Activated CD4-positive, alpha-beta T cell treated with anti-CD3 and anti-CD28 coated beads, Interleukin-2, amount 10 ng/mL, durations not matched to agents 7 days and 5 days (primary cell): ENCODE measurements around the gene HSPG2. TPM values are rescaled to one million over a fixed set of nuclear protein-coding genes. Genes with fewer than 3 reads are reported as not detected.
"Not testable (repeated sequence)": the region's sequence is repeated elsewhere in the genome, so short reads cannot be mapped to it uniquely, and the experiment has no call there.

Source experiments
- CTCF ChIA-PET: fragments of 350-600 bp; sonication (Branson Sonifier 250); formaldehyde crosslinking; loops from one replicate; lab custom pipeline; 2021; ENCODE audit warnings: antibody characterized with exemption; lab: Charles Lee
- POLR2A ChIA-PET: fragments of 350-600 bp; sonication (Branson Sonifier 250); formaldehyde crosslinking; loops from one replicate; lab custom pipeline; 2021; ENCODE audit warnings: antibody characterized with exemption; lab: Charles Lee
- DNase-seq: peaks from one replicate; pipeline ENCODE4 v3.0.0-alpha.2; 2020
- H3K27ac Mint-ChIP-seq: one replicate; pipeline ENCODE4 v1.8.0; 2021; ENCODE audit warnings: mild to moderate bottlenecking, moderate library complexity, mixed read lengths
- H3K27me3 Mint-ChIP-seq: one replicate; pipeline ENCODE4 v1.8.0; 2021; ENCODE audit warnings: mixed read lengths
- H3K36me3 Mint-ChIP-seq: one replicate; pipeline ENCODE4 v1.8.0; 2021; ENCODE audit warnings: low read depth, mixed read lengths
- H3K4me1 Mint-ChIP-seq: one replicate; pipeline ENCODE4 v1.8.0; 2021; ENCODE audit warnings: mixed read lengths
- H3K4me3 Mint-ChIP-seq: one replicate; pipeline ENCODE4 v1.8.0; 2021; ENCODE audit warnings: mild to moderate bottlenecking, moderate library complexity, mixed read lengths
- H3K9me3 Mint-ChIP-seq: one replicate; pipeline ENCODE4 v1.8.0; 2021; ENCODE audit warnings: mixed read lengths
- total RNA-seq, 2 experiments: library from RNA; stranded (reverse); gene quantifications; one replicate each; pipeline ENCODE4 v1.2.3, GENCODE V29; 2021

Gene HSPG2
- total RNA-seq, 2 experiments from 2014 or later = 1.9 to 2.3 TPM

DNA sequence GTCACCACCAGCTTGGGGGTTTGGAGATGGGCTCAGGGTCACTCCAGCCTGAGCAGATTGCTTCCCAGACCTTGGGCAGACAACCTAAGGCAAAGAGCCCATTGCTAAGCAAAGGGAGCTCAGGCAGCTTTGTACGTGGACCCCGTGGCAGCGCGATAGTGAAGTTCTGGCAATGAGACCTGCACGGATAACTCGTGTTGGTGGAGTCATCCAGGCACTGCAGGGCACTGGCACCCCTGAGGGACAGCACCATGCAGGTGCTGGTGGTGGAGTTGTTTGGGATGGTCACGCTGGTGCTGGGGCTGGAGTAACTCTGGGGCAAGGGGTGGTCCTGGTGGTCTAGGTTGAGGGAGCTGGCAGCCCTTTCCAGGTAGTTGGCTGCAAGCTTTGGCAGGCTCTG lies 13.6 kb upstream of the HSPG2 start:
- no peaks in the 10 kb centered on the region for H3K36me3 Mint-ChIP-seq
- no peak overlapping the region for H3K27ac Mint-ChIP-seq
- peaks cover 7% of the 10 kb centered on the region for H3K4me1 Mint-ChIP-seq
- H3K4me3 Mint-ChIP-seq = no peak overlapping the region
- no peaks in the 10 kb centered on the region for H3K9me3 Mint-ChIP-seq
- DNase-seq = no peak
- ChIA-PET POLR2A (no interaction called here), CTCF (no interaction called here)
- no peaks in the 10 kb centered on the region for H3K27me3 Mint-ChIP-seq

DNA sequence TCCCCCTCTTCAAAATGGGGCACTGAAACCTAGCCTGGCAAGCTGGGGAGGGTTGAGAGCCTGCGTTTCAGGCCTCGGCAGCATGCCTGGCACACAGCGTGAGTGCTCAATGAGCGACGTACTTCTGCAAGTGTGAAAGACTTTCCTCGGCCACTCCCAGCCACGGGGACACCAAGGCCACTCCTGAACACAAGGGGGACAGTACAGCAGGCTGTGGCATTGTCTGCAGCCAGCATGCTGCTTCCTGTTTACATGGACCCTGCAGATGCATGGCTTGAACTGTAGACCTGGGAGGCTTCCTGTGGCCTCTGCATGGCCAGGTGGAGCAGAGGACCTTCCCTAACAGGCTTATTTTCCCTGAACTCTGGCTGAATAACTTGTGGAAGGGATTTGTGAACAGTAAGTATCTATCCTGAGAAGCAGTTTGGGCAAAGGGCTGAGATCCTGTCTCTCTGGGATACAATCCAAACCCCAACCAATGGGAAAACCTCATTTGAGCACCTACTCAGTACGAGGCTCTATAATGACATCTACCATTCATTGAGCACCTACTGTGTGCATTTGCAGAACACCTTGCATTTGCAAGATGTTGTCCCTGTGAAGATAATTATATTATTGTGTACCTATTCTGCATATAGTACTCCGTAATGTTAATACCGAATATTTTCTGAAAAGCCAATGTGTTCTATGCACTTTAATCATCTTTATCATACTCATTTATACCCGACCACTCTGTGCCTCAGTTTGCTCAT lies 9.9 kb upstream of the HSPG2 start:
- DNase-seq = no peak
- ChIA-PET POLR2A (no interaction called here), CTCF (no interaction called here)
- H3K4me1 Mint-ChIP-seq = peaks cover 3% of the 10 kb centered on the region
- H3K4me3 Mint-ChIP-seq = no peak overlapping the region
- H3K27ac Mint-ChIP-seq = no peak overlapping the region
- H3K36me3 Mint-ChIP-seq = no peaks in the 10 kb centered on the region
- H3K27me3 Mint-ChIP-seq = peaks cover 2% of the 10 kb centered on the region
- no peaks in the 10 kb centered on the region for H3K9me3 Mint-ChIP-seq

DNA sequence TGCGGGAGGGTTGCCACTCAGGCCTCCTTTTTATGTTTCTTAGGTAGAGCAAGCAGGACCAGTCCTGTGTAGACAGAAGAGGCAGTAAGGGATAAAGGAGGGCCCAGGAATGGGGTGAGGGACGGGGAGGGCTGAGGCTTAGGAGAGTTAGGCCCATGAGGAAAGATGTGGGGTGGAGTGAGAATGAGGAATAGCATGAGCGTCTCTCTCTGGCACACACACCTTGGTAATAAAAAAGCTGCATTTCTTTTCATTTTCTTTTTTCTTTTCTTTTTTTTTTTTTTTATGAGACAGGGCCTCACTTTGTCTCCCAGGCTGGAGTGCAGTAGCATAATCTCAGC lies 7.6 kb upstream of the HSPG2 start:
- Mint-ChIP-seq H3K36me3 (no peaks in the 10 kb centered on the region), H3K4me1 (peaks cover 3% of the 10 kb centered on the region), H3K9me3 (no peaks in the 10 kb centered on the region), H3K4me3 (no peak overlapping the region), H3K27ac (no peak overlapping the region), H3K27me3 (peaks cover 7% of the 10 kb centered on the region)
- ChIA-PET CTCF (no interaction called here), POLR2A (no interaction called here)
- no peak for DNase-seq

DNA sequence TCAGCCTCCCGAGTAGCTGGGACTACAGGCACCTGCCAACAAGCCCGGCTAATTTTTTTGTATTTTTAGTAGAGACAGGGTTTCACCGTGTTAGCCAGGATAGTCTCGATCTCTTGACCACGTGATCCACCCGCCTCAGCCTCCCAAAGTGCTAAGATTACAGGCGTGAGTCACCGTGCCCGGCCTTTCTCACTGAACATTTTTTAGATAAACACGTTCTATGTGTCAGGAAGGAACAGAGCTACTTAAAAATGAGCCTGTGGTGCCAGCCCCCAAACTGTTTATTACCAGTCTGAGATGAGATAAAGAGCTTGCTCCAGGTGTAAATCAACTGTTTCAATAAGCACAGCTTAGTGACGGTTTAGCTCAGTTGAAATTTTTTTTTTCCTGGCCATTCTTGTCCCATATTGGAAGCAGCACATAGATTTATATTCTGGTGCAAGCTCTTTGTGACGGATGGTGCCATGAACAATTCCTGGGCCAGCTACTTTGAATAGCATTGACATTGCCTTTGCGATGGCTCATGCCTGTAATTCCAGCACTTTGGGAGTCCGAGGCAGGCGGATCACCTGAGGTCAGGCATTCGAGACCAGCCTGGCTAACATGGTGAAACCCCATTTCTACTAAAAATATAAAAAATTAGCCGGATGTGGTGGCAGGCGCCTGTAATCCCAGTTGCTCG lies 6.0 kb upstream of the HSPG2 start:
- ChIA-PET CTCF (interaction anchor here (1.0 kb wide), 1 partner anchor 130 kb away, joined by 4 read pairs; no protein-coding TSS in a partner anchor), POLR2A (interaction anchor here (0.6 kb wide), 1 partner anchor 30 kb away, joined by 4 read pairs; no protein-coding TSS in a partner anchor)
- not testable (repeated sequence) for H3K9me3 Mint-ChIP-seq, H3K27ac Mint-ChIP-seq, H3K4me3 Mint-ChIP-seq, H3K4me1 Mint-ChIP-seq, H3K36me3 Mint-ChIP-seq, DNase-seq
- peaks cover 11% of the 10 kb centered on the region for H3K27me3 Mint-ChIP-seq

DNA sequence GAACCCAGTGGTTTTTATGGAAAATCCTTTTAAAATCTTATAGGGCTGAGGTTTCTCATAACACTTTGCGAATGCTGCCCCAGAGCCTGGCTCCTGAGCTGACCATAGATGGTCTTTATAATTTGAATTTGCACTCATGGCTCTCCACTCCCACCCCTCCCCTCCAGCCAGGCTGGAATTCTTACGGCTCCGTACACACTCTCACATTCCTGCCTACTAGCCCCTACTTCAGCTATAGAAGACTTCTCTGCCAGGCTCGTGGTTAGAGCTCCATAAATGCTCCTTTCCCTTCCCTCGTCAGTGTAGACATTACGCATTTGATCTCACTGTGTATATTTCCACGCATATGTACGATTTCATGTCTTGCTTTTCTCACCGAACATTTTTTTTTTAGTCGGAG lies 5.4 kb upstream of the HSPG2 start:
- no peak overlapping the region for H3K4me3 Mint-ChIP-seq
- ChIA-PET POLR2A (no interaction called here), CTCF (interaction anchor here (0.5 to 1.0 kb wide), 2 partner anchors 42 to 129 kb away, joined by 3 to 4 read pairs; no protein-coding TSS in a partner anchor)
- no peaks in the 10 kb centered on the region for H3K9me3 Mint-ChIP-seq
- peaks cover 15% of the 10 kb centered on the region for H3K27me3 Mint-ChIP-seq
- peaks cover 3% of the 10 kb centered on the region for H3K36me3 Mint-ChIP-seq
- no peak overlapping the region for H3K27ac Mint-ChIP-seq
- H3K4me1 Mint-ChIP-seq = peaks cover 10% of the 10 kb centered on the region
- DNase-seq = no peak

DNA sequence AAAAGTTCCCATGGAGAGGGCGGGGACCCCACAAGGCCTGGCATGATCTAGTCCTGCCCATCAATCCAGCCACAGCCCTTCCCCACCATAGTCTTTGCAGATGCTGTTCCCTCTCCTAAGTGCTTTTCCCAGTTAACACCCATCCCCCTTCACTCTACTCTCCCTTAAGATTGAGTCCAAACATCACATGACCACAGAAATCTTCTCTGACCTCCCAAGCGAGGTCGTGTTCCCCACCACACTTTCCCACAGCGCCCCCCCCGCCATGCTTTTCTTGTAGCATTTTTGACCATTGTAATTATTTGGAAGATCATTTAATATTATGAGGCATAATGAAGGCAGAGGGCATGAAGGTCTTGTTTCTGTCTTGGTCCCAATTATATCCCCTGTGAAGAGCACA lies 4.3 kb upstream of the HSPG2 start:
- H3K9me3 Mint-ChIP-seq = no peaks in the 10 kb centered on the region
- H3K27ac Mint-ChIP-seq = no peak overlapping the region
- no peak for DNase-seq
- H3K27me3 Mint-ChIP-seq = peaks cover 18% of the 10 kb centered on the region
- H3K4me3 Mint-ChIP-seq = no peak overlapping the region
- peaks cover 3% of the 10 kb centered on the region for H3K36me3 Mint-ChIP-seq
- peaks cover 6% of the 10 kb centered on the region for H3K4me1 Mint-ChIP-seq
- CTCF ChIA-PET = no interaction called here
- POLR2A ChIA-PET = no interaction called here

DNA sequence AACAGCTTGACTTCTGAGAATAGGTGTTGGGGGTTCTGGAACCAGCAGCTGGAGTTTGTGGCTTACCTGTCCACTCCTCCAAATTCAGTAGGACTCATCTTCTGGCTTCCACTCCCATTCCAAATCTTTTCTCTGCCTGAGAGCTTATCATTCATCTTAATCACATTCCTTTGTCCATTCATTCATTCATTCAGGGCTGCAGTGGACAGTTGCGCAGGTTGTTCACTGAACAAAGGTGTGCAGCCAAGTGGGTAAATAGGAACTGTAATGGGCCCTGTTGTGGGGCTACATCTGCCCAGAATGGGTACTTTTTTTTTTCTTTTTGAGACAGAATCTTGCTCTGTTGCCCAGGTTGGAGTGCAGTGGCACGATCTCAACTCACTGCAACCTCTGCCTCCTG lies 3.4 kb upstream of the HSPG2 start:
- POLR2A ChIA-PET = no interaction called here
- H3K4me3 Mint-ChIP-seq = no peak overlapping the region
- H3K9me3 Mint-ChIP-seq = no peaks in the 10 kb centered on the region
- H3K27ac Mint-ChIP-seq = no peak overlapping the region
- no peak for DNase-seq
- H3K4me1 Mint-ChIP-seq = peaks cover 6% of the 10 kb centered on the region
- CTCF ChIA-PET = no interaction called here
- peaks cover 24% of the 10 kb centered on the region for H3K27me3 Mint-ChIP-seq
- H3K36me3 Mint-ChIP-seq = peaks cover 3% of the 10 kb centered on the region

DNA sequence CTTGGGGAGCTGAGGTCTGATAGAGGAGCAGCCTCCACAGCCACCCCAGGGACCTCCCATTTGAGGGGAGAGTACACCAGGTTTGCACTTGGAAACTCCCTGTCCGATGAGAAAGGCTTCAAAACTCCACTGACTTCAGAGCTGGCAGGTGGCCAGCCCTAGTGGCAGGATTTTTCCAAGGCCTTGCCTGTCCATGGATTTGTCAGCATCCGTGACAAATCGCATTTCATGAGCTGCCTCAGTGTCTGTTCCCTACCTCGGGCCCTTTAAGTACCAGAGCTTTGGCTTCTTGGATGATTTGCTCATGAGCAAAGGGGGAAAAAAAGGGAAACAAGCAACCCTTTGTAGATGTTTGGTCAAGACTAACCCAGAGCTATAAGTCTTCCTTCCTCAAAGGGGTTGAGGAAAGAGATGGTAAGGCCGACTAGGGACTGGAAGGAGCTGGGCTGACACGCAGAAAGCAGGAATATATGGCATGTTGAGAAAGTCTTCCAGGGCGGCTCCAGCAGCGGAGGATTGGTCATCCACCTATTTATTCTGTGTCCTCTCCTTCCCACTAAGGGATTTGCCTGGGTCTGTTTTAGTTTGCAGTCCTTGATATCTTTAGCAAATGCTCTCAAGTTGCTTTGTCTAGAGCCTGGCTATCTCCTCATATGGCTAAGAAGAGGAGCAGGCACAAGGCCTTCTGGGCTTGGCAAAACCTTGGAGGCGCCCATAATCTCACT lies 2.7 kb upstream of the HSPG2 start:
- Mint-ChIP-seq H3K27ac (no peak overlapping the region), H3K27me3 (peaks cover 25% of the 10 kb centered on the region), H3K4me1 (peaks cover 6% of the 10 kb centered on the region), H3K36me3 (peaks cover 3% of the 10 kb centered on the region), H3K4me3 (no peak overlapping the region), H3K9me3 (no peaks in the 10 kb centered on the region)
- ChIA-PET CTCF (interaction anchor here (0.6 kb wide), 1 partner anchor 89 kb away, joined by 3 read pairs; no protein-coding TSS in a partner anchor), POLR2A (no interaction called here)
- DNase-seq = no peak

DNA sequence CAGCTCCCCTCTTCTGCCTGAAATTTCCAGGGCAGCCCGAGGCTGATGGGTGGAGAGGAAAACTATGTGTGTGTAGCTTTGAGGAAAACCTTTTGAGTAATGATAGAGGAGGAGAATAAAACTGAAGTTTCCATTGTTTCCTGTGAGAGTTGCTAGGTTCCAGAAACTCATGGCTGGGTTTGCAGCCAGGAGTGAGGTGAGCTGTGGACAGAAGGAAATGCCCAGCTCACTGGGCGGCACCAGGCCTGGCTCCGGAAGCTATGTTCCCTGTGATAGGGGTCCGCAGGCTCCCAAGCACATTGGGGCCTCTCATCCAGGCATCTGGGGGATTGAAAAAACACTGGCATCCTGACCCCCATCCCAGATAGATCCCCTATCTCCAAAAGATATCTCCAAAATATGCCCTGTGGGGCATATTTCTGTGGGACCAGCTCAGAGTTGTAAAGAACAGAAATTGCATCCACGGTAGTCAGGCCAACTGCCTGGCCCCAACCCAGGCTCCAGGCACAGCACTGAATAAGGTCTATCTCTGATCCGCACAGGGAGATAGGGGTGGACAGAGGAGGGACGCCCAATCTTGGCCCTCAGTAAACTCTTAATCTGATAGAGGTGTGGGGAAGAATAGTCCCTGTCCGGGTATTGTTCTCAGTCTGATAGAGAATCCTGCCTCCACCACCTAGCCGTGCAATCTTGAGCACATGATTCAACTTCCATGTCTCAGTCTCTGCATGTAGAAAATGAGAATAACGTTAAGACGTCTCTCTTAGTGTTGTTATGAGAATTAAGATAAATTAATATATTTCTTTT lies 1.8 kb upstream of the HSPG2 start:
- Mint-ChIP-seq H3K27me3 (peaks cover 25% of the 10 kb centered on the region), H3K36me3 (peaks cover 3% of the 10 kb centered on the region), H3K9me3 (no peaks in the 10 kb centered on the region), H3K4me3 (peak overlapping the region; percentile 78), H3K4me1 (peaks cover 10% of the 10 kb centered on the region), H3K27ac (no peak overlapping the region)
- ChIA-PET POLR2A (no interaction called here), CTCF (no interaction called here)
- DNase-seq = no peak

DNA sequence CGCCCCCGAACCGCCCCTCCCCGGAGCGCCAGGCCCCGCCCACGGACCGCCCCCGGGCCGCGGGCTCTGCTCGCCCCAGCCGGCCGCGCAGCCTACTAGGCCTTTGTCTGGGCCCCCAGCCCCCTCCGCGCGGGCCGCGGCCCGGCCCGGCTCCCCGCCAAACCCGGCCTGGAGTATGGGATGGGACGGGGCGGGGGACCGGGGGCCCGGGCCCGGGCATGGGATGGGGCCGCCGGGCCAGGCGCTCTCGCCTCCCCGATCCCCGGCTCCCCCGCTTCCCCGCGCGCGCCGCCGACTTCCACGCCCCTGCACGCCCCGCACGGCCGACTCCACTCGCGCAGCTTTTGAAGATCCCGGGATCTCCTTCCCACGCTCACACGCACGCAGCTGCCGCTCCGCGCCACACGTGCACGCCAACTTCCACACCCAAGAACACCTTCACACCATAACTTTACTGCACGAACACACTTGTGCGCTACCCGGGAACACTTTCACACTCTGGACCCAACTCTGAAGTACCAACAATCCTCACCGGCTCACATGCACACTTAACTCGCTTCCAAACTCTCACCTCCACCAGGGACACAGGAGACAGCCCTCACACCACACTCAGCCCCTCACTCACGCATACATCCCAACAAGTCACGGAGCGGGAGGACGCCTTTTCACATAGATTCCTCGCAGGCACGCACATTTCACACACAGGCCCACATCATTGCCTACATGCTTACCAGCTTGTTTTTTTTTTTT lies 437 bp upstream of the HSPG2 start:
- DNase-seq = peak; percentile 54
- peaks cover 24% of the 10 kb centered on the region for H3K27me3 Mint-ChIP-seq
- CTCF ChIA-PET = no interaction called here
- peaks cover 3% of the 10 kb centered on the region for H3K36me3 Mint-ChIP-seq
- H3K27ac Mint-ChIP-seq = peak overlapping the region; percentile 39
- H3K4me1 Mint-ChIP-seq = peaks cover 11% of the 10 kb centered on the region
- H3K4me3 Mint-ChIP-seq = peak overlapping the region; percentile 78
- H3K9me3 Mint-ChIP-seq = no peaks in the 10 kb centered on the region
- POLR2A ChIA-PET = no interaction called here

DNA sequence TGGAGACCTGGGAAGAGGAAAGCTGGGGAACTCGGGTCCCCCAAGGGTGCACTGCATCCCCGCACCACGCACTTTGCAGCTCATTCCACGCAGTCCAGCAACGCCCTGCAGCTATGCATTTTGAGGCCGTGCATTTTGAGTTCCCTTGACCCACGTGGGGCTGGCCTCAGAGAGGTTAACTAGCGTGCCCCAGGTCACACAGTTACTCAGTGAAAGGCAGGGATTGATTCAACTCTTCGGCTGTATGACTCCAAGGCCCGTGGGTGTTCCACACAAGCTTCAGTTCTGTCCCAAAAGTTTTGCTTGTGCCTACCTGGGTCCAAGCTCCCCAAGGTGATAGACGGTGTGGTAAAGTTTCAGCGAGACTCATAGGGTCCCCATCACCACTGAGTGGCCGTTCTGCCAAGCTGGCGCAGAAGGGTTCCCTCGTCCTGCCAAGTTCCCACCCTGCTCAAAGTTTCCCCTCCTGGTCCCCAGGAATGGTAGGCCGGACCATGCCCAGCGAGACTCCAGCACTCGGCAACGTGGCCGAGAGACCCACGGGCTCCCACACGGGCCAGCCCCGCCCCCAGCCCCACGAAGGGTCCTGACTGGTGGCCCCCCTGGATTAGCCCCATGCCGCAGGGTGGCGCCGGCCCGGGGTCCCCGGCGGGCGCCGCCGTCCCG lies 611 bp downstream of the HSPG2 start:
- Mint-ChIP-seq H3K9me3 (no peaks in the 10 kb centered on the region), H3K36me3 (peaks cover 3% of the 10 kb centered on the region), H3K4me3 (peak overlapping the region; percentile 57), H3K27ac (no peak overlapping the region), H3K27me3 (peaks cover 23% of the 10 kb centered on the region), H3K4me1 (peaks cover 11% of the 10 kb centered on the region)
- POLR2A ChIA-PET = no interaction called here
- DNase-seq = no peak
- CTCF ChIA-PET = interaction anchor here (0.6 to 1.0 kb wide), 2 partner anchors 17 to 91 kb away, joined by 3 read pairs; no protein-coding TSS in a partner anchor
